Measurements from ENCODE around the gene CYTH3. TPM values are rescaled to one million over a fixed set of nuclear protein-coding genes. Genes with fewer than 3 reads are reported as not detected.

The CYTH3 gene
- polyA plus RNA-seq, 2 of the 4 experiments (the other 2 are of a cell fraction), result 18.6 to 24.2 TPM

DNA sequence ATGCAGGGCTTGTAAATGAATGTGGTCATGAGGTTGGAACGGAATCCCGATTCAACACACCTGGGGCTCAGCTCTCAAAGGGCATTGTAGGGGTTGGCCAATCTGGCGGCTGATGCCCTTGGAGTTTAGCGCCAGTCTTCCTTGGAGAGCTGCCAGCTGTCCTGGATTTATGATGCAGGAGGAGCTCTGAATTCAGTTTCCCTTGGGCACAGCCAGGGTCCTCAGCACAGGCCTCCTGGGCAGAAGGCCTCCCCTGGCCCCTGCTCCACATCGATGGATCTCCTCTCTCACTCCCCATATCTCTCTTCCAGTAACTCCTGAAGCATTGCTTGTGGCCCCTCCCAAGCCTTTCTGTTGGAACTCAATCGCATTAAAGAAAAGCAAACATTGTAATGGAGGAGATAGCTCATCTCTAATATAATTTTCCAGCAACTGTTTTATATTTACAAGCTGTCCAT lies 985 bp upstream of the CYTH3 start:
- H3K27ac ChIP-seq, result peak overlapping the region; percentile 82 to 97
- no peak overlapping the region; the same call in 2 of the 3 replicates for H3K4me3 ChIP-seq
- ATAC-seq, result no peak
- ChIA-PET POLR2A (interaction anchor here (1.6 kb wide), 1 partner anchor 34 kb away, joined by 3 read pairs; no protein-coding TSS in a partner anchor), CTCF (interaction anchor here (0.6 to 1.2 kb wide), 3 partner anchors 34 to 151 kb away, joined by 3 to 4 read pairs (median 3); no protein-coding TSS in a partner anchor)
- H3K4me1 ChIP-seq, result peaks cover 38% of the 10 kb centered on the region
- no peak for FAIRE-seq
- peak overlapping the region; percentile 96 for H3K4me2 ChIP-seq
- no peak for TF ChIP-seq HOXA7 (CRISPR knock-in tag; IDR thresholded peaks at IDR 0.05)
- no peak for TF ChIP-seq EHMT2 (IDR thresholded peaks at IDR 0.05; ENCODE audit: low read depth)
- no peak for TF ChIP-seq FOXS1 (CRISPR knock-in tag; IDR thresholded peaks at IDR 0.05)
- TF ChIP-seq TFCP2L1 (CRISPR knock-in tag; IDR thresholded peaks at IDR 0.05), result no peak
- 82% methylated on average over 6 of the region's 6 CpGs for WGBS (ENCODE audit: missing lambda C conversion rate)
- no peaks in the 10 kb centered on the region for H3K9me3 ChIP-seq
- no peak for DNase-seq (ENCODE audit: low read depth in 1 of 2, low spot score in 1 of 2)

GRCh38 chr7:6271694-6272440 lies 557 bp downstream of the CYTH3 start:
- peak in 1 of 2 experiments; percentile 25 for DNase-seq (ENCODE audit: low read depth in 1 of 2, low spot score in 1 of 2)
- peak; percentile 26 to 38; a peak in 5 of 6 replicates for ATAC-seq
- Histone ChIP-seq H3K4me1 (peaks cover 37% of the 10 kb centered on the region), H3K4me3 (peak overlapping the region; percentile 90), H3K9me3 (no peaks in the 10 kb centered on the region), H3K4me2 (peak overlapping the region; percentile 96), H3K27ac (peak overlapping the region; percentile 82 to 97)
- CTCF ChIA-PET, result interaction anchor here (0.7 to 4.8 kb wide), 21 partner anchors 8 to 275 kb away, joined by 3 to 37 read pairs (median 6); no protein-coding TSS in a partner anchor
- FAIRE-seq, result no peak
- TF ChIP-seq MYC (IDR thresholded peaks at IDR 0.05; ENCODE audit: borderline replicate concordance, low read length) (no peak), EHMT2 (IDR thresholded peaks at IDR 0.05; ENCODE audit: low read depth) (no peak), RNF2 (IDR thresholded peaks at IDR 0.05; ENCODE audit: borderline replicate concordance, low read depth) (no peak), HDAC2 (IDR thresholded peaks at IDR 0.05) (no peak), KDM1A (IDR thresholded peaks at IDR 0.05; ENCODE audit: low read depth) (no peak), RFX5 (IDR thresholded peaks at IDR 0.05) (no peak), HES2 (IDR thresholded peaks at IDR 0.05) (no peak), FOXS1 (CRISPR knock-in tag; IDR thresholded peaks at IDR 0.05) (no peak), ELK1 (IDR thresholded peaks at IDR 0.05; ENCODE audit: low read depth, low read length) (no peak), ESRRA (IDR thresholded peaks at IDR 0.05; ENCODE audit: borderline replicate concordance, low read length) (no peak), SREBF2 (IDR thresholded peaks at IDR 0.05) (no peak), FOSL2 (IDR thresholded peaks at IDR 0.05) (no peak), FOSL2 (CRISPR knock-in tag; IDR thresholded peaks at IDR 0.05) (no peak), REST (IDR thresholded peaks at IDR 0.05) (no peak), ZC3H11A (IDR thresholded peaks at IDR 0.05) (no peak), HOXB5 (CRISPR knock-in tag; IDR thresholded peaks at IDR 0.05) (no peak), MAZ (IDR thresholded peaks at IDR 0.05; ENCODE audit: borderline replicate concordance, low read depth, low read length) (no peak), POLR2AphosphoS2 (conservative IDR thresholded peaks at IDR 0.05; ENCODE audit: low read length) (no peak), NFE2L2 (conservative IDR thresholded peaks at IDR 0.05; ENCODE audit: low read length) (no peak), TFCP2L1 (CRISPR knock-in tag; IDR thresholded peaks at IDR 0.05) (no peak), BHLHE40 (IDR thresholded peaks at IDR 0.05; ENCODE audit: low read depth, low read length) (no peak)
- POLR2A ChIA-PET, result interaction anchor here (0.6 to 1.2 kb wide), 3 partner anchors 11 to 112 kb away, joined by 3 to 5 read pairs (median 3); no protein-coding TSS in a partner anchor
- 0% methylated on average over 22 of the region's 74 CpGs for WGBS (ENCODE audit: missing lambda C conversion rate)

Data from A549 (cell line).